GM10248 (cell line): ENCODE measurements around the gene RAB40B.

ENCODE experiments used
- CTCF ChIA-PET: fragments of 300-600 bp; sonication (Branson Sonifier 250); formaldehyde crosslinking; extraction: SDS; loops from one replicate; lab custom pipeline; 2021; ENCODE audit warnings: antibody characterized with exemption; lab: Yijun Ruan, JAX
- POLR2A ChIA-PET: fragments of 350-650 bp; sonication (Branson Sonifier 250); formaldehyde crosslinking; extraction: SDS; loops from one replicate; lab custom pipeline; 2020; ENCODE audit warnings: antibody characterized with exemption; lab: Yijun Ruan, JAX
- DNase-seq: peaks from one replicate; pipeline ENCODE4 v3.0.0; 2012; ENCODE audit errors: extremely low spot score
- TF ChIP-seq, protein P1 (sequence below): IDR thresholded peaks from 2 replicates; pipeline ENCODE4 v1.5.1; 2012; ENCODE audit warnings: mild to moderate bottlenecking, low read depth; ENCODE audit errors: extremely low read depth, missing control alignments, control extremely low read depth

RAB40B gene

GRCh38 chr17:82713071-82713723, 14.7 kb upstream of the RAB40B start:
- POLR2A ChIA-PET: interaction anchor here (0.6 kb wide), 1 partner anchor 743 kb away, joined by 4 read pairs; no protein-coding TSS in a partner anchor
- TF ChIP-seq, protein P1, sequence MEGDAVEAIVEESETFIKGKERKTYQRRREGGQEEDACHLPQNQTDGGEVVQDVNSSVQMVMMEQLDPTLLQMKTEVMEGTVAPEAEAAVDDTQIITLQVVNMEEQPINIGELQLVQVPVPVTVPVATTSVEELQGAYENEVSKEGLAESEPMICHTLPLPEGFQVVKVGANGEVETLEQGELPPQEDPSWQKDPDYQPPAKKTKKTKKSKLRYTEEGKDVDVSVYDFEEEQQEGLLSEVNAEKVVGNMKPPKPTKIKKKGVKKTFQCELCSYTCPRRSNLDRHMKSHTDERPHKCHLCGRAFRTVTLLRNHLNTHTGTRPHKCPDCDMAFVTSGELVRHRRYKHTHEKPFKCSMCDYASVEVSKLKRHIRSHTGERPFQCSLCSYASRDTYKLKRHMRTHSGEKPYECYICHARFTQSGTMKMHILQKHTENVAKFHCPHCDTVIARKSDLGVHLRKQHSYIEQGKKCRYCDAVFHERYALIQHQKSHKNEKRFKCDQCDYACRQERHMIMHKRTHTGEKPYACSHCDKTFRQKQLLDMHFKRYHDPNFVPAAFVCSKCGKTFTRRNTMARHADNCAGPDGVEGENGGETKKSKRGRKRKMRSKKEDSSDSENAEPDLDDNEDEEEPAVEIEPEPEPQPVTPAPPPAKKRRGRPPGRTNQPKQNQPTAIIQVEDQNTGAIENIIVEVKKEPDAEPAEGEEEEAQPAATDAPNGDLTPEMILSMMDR: no peak
- CTCF ChIA-PET: no interaction called here
- DNase-seq: no peak

GRCh38 chr17:82710499-82711232, 12.2 kb upstream of the RAB40B start:
- ChIA-PET CTCF (no interaction called here), POLR2A (no interaction called here)
- DNase-seq: no peak
- TF ChIP-seq, protein P1: peak; percentile 23

DNA sequence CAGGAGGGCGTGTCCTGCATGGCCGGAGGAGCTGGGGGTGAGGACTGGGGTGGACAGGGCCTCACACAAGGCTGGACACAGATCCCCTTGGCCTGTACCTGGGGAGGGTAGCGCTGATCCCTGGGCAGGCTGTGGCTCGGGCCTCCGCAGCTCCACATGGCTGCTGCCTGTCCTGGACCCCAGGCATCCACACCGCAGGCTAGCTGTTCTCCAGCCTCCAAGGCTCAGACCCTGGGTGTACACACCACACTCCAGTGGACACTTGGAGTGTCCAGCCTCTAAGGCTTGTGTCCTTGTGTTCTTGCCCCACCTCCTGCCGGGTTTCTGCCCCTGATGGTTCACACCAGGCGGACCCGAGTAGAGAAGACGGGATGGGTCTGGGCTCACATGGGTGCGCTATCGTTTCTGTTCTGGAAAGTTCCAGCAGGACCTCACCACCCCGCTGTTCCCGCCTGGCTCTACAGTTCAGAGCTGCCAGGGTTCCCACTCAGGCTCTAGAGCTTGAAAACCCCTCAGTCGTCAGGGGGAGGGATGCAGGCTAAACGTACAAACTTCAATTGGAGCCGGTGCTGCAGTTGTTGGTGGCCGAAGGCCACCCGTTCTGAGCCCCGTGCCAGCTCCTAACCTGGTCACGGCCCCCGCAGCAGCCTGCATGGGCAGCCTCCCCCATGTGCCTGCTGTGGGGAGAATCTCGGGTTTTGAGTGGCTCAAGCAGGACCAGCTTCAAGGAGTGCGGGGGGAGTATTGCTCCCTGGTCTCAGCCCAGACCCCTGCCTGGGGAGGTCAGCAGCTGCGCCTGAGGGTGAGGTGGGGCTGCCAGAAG, 11.4 kb upstream of the RAB40B start:
- POLR2A ChIA-PET: no interaction called here
- TF ChIP-seq, protein P1: no peak
- no peak for DNase-seq
- CTCF ChIA-PET: no interaction called here

DNA sequence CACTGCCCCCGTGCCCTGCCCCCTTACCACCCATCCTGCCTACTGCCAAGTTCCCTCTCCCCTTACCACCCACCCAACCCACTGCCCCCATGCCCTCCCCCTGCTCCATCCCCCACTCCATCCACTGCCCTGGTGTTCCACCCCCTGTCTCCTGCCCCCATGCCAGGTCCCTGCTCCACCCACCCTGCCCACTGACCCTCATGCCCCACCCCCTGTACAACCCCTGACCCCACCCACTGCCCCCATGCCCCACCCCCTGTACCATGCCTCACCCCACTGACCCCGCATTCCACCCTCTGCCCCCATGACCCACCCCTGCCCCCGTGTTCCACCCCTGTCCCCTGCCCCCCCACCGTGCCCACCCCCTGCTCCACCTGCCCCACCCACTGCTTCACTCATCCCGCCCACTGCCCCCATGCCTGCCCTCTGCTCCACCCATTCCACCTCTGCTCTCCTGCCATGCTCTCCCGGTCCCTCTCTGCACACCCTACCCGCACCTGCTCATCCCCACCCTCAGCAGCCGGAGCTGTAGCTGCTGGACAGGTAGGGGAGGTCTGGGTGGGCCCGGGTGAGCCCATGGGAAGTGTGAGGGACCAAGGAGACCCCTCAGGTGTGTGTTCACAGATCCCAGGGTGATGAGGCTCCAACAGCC, 10.7 kb upstream of the RAB40B start:
- TF ChIP-seq, protein P1: no peak
- ChIA-PET POLR2A (no interaction called here), CTCF (no interaction called here)
- DNase-seq: peak; percentile 44

- ChIA-PET CTCF (no interaction called here), POLR2A (no interaction called here)
- TF ChIP-seq, protein P1: no peak
- no peak for DNase-seq
Observed at GRCh38 chr17:82705756-82706155, 7.3 kb upstream of the RAB40B start.

GRCh38 chr17:82704886-82705285, 6.4 kb upstream of the RAB40B start:
- ChIA-PET CTCF (no interaction called here), POLR2A (no interaction called here)

More at GRCh38 chr17:82704886-82705285, 6.4 kb upstream of the RAB40B start:
- DNase-seq: no peak
- TF ChIP-seq, protein P1: no peak
